ENCODE data around the gene MYDGF. TPM values are rescaled to one million over a fixed set of nuclear protein-coding genes. Genes with fewer than 3 reads are reported as not detected.
A peak's percentile ranks its signal among the peaks of the same experiment; 100 is the strongest.

Gene MYDGF
- total and polyA plus RNA-seq, 2 of the 13 experiments (the other 11 are each of a cell fraction or from before 2014, with no cell fraction given): 116 to 198 TPM

DNA sequence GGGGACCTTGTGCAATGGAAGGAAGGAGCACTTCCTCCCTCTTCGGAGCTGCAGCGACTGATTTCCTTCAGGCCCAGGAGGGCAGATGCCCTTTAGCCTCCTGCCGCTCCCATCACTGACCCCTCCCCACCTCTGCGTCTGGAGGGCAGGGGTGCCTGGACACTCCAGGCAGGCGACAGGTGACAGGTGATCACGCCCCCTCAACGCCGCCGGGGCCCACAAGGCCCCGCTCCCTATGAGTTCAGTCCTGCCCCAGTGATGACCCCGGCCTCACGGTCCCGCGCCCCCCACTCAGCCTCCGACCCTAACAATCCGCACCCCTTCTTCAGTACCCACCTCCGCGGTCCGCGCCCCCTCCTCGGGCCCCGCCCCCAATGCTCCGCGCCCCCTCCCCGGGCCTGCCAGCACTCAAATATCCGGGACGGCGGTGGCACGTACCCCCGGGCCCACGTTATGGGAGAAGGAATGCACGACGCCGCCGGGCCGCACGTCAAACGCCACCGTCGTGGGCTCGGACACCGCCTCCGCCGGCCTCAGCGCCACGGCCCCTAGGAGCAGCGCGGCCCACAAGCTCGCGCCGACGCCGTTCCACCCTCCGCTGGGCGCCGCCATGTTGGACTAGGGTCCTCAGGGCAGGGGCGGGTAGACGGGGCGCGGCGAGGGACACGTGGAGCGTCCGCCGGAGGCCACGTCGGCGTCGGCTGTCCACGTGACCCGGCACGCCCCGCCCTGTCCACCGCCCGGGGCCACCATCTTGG, at the start of gene MYDGF (continued):
- TF ChIP-seq IKZF4 (CRISPR knock-in tag; IDR thresholded peaks at IDR 0.05; ENCODE audit: borderline replicate concordance, low read depth, not compliant biosample characterization) (peak; percentile 92), ZNF7 (CRISPR knock-in tag; IDR thresholded peaks at IDR 0.05) (no peak), NRL (CRISPR knock-in tag; IDR thresholded peaks at IDR 0.05; ENCODE audit: borderline replicate concordance) (peak; percentile 52; the same call in 1 of the 2 replicates), ZNF546 (CRISPR knock-in tag; conservative IDR thresholded peaks at IDR 0.05) (no peak), TMF1 (CRISPR knock-in tag; IDR thresholded peaks at IDR 0.05; ENCODE audit: low read depth) (no peak), ZNF205 (CRISPR knock-in tag; IDR thresholded peaks at IDR 0.05) (peak; percentile 19; the same call in 1 of the 2 replicates), CHD2 (IDR thresholded peaks at IDR 0.05; ENCODE audit: low read depth, low read length) (no peak), ZFY (CRISPR knock-in tag; IDR thresholded peaks at IDR 0.05) (peak; percentile 95), ZBTB7A (CRISPR knock-in tag; IDR thresholded peaks at IDR 0.05) (peak; percentile 91), MED1 (CRISPR knock-in tag; IDR thresholded peaks at IDR 0.05) (peak; percentile 41), PHF20 (CRISPR knock-in tag; IDR thresholded peaks at IDR 0.05) (peak; percentile 79), PCBP2 (optimal IDR thresholded peaks at IDR 0.05; ENCODE audit: low read depth, low read length, poor library complexity, severe bottlenecking) (no peak), ZNF556 (CRISPR knock-in tag; IDR thresholded peaks at IDR 0.05; ENCODE audit: borderline replicate concordance) (peak; percentile 88; the same call in 1 of the 2 replicates)
- TF ChIP-seq, protein P1, sequence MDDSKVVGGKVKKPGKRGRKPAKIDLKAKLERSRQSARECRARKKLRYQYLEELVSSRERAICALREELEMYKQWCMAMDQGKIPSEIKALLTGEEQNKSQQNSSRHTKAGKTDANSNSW (CRISPR knock-in tag; IDR thresholded peaks at IDR 0.05; ENCODE audit: borderline replicate concordance): peak; percentile 53; the same call in 1 of the 2 replicates
- TF ChIP-seq, protein P2, sequence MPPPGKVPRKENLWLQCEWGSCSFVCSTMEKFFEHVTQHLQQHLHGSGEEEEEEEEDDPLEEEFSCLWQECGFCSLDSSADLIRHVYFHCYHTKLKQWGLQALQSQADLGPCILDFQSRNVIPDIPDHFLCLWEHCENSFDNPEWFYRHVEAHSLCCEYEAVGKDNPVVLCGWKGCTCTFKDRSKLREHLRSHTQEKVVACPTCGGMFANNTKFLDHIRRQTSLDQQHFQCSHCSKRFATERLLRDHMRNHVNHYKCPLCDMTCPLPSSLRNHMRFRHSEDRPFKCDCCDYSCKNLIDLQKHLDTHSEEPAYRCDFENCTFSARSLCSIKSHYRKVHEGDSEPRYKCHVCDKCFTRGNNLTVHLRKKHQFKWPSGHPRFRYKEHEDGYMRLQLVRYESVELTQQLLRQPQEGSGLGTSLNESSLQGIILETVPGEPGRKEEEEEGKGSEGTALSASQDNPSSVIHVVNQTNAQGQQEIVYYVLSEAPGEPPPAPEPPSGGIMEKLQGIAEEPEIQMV (CRISPR knock-in tag; IDR thresholded peaks at IDR 0.05; ENCODE audit: low read depth): peak; percentile 83; the same call in 1 of the 2 replicates
- TF ChIP-seq, protein P3, sequence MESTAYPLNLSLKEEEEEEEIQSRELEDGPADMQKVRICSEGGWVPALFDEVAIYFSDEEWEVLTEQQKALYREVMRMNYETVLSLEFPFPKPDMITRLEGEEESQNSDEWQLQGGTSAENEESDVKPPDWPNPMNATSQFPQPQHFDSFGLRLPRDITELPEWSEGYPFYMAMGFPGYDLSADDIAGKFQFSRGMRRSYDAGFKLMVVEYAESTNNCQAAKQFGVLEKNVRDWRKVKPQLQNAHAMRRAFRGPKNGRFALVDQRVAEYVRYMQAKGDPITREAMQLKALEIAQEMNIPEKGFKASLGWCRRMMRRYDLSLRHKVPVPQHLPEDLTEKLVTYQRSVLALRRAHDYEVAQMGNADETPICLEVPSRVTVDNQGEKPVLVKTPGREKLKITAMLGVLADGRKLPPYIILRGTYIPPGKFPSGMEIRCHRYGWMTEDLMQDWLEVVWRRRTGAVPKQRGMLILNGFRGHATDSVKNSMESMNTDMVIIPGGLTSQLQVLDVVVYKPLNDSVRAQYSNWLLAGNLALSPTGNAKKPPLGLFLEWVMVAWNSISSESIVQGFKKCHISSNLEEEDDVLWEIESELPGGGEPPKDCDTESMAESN (CRISPR knock-in tag; conservative IDR thresholded peaks at IDR 0.05): peak; percentile 74; the same call in 1 of the 2 replicates
- TF ChIP-seq, protein P4, sequence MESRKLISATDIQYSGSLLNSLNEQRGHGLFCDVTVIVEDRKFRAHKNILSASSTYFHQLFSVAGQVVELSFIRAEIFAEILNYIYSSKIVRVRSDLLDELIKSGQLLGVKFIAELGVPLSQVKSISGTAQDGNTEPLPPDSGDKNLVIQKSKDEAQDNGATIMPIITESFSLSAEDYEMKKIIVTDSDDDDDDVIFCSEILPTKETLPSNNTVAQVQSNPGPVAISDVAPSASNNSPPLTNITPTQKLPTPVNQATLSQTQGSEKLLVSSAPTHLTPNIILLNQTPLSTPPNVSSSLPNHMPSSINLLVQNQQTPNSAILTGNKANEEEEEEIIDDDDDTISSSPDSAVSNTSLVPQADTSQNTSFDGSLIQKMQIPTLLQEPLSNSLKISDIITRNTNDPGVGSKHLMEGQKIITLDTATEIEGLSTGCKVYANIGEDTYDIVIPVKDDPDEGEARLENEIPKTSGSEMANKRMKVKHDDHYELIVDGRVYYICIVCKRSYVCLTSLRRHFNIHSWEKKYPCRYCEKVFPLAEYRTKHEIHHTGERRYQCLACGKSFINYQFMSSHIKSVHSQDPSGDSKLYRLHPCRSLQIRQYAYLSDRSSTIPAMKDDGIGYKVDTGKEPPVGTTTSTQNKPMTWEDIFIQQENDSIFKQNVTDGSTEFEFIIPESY (CRISPR knock-in tag; IDR thresholded peaks at IDR 0.05): peak; percentile 16; the same call in 1 of the 2 replicates
- TF ChIP-seq, protein P5, sequence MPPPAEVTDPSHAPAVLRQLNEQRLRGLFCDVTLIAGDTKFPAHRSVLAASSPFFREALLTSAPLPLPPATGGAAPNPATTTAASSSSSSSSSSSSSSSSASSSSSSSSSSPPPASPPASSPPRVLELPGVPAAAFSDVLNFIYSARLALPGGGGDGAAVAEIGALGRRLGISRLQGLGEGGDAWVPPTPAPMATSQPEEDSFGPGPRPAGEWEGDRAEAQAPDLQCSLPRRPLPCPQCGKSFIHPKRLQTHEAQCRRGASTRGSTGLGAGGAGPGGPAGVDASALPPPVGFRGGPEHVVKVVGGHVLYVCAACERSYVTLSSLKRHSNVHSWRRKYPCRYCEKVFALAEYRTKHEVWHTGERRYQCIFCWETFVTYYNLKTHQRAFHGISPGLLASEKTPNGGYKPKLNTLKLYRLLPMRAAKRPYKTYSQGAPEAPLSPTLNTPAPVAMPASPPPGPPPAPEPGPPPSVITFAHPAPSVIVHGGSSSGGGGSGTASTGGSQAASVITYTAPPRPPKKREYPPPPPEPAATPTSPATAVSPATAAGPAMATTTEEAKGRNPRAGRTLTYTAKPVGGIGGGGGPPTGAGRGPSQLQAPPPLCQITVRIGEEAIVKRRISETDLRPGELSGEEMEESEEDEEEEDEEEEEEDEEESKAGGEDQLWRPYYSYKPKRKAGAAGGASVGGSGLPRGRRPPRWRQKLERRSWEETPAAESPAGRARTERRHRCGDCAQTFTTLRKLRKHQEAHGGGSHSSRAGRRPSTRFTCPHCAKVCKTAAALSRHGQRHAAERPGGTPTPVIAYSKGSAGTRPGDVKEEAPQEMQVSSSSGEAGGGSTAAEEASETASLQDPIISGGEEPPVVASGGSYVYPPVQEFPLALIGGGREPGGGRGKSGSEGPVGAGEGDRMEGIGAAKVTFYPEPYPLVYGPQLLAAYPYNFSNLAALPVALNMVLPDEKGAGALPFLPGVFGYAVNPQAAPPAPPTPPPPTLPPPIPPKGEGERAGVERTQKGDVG (CRISPR knock-in tag; IDR thresholded peaks at IDR 0.05; ENCODE audit: borderline replicate concordance): no peak; the same call in 1 of the 2 replicates
- TF ChIP-seq, protein P6, sequence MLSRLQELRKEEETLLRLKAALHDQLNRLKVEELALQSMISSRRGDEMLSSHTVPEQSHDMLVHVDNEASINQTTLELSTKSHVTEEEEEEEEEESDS (CRISPR knock-in tag; IDR thresholded peaks at IDR 0.05; ENCODE audit: borderline replicate concordance): no peak

Data from HepG2 (cell line).